T47D (cell line): ENCODE measurements around the gene TSHZ2.

Source experiments
- DNase-seq, 2 experiments: peaks; one replicate each; pipeline versions ENCODE4 v3.0.0 to v3.0.0-alpha.2; 2011 to 2012; ENCODE audit warnings: low read depth in 1 of 2, low spot score in 1 of 2
- JUND ChIP-seq: IDR thresholded peaks from 2 replicates; pipeline ENCODE4 v1.6.1; 2012; ENCODE audit warnings: low read depth
- in situ Hi-C: cut with HindIII; loops from 2 replicates; pipeline ENCODE4 v1.10.0; 2016; ENCODE audit warnings: low sequenced_read_pairs, low pct_unique_long_range_greater_than_20kb

Gene TSHZ2

GRCh38 chr20:53284696-53285095, 312.5 kb downstream of the TSHZ2 start:
- in situ Hi-C loops, result no loop called here
- no peak for TF ChIP-seq JUND
- DNase-seq, result no peak

- no peak for DNase-seq
- TF ChIP-seq JUND, result no peak
- in situ Hi-C loops, result no loop called here
These were observed 315.3 kb downstream of the TSHZ2 start for GRCh38 chr20:53287357-53288042.

GRCh38 chr20:53291548-53291947, 319.4 kb downstream of the TSHZ2 start:
- peak; percentile 17 to 65 for DNase-seq
- in situ Hi-C loops, result no loop called here
- TF ChIP-seq JUND, result no peak

- in situ Hi-C loops, result no loop called here
- DNase-seq, result no peak
- TF ChIP-seq JUND, result no peak
These were observed 320.2 kb downstream of the TSHZ2 start for GRCh38 chr20:53292347-53292746.

- no peak for DNase-seq
- TF ChIP-seq JUND, result no peak
- in situ Hi-C loops, result no loop called here
These were observed 322.6 kb downstream of the TSHZ2 start for GRCh38 chr20:53294804-53295203.

GRCh38 chr20:53296025-53296424, 323.9 kb downstream of the TSHZ2 start:
- in situ Hi-C loops, result no loop called here
- DNase-seq, result no peak
- TF ChIP-seq JUND, result no peak

- DNase-seq, result no peak
- in situ Hi-C loops, result no loop called here
- TF ChIP-seq JUND, result no peak
These were observed 324.4 kb downstream of the TSHZ2 start for GRCh38 chr20:53296451-53297153.

- no peak for TF ChIP-seq JUND
- in situ Hi-C loops, result no loop called here
- no peak for DNase-seq
These were observed 325.0 kb downstream of the TSHZ2 start for GRCh38 chr20:53297154-53297529.

GRCh38 chr20:53298260-53298659, 326.1 kb downstream of the TSHZ2 start:
- in situ Hi-C loops, result no loop called here
- no peak for TF ChIP-seq JUND
- no peak for DNase-seq

GRCh38 chr20:53298911-53299310, 326.8 kb downstream of the TSHZ2 start:
- in situ Hi-C loops, result no loop called here
- no peak for DNase-seq
- TF ChIP-seq JUND, result no peak

- DNase-seq, result no peak
- TF ChIP-seq JUND, result no peak
- in situ Hi-C loops, result no loop called here
These were observed 327.7 kb downstream of the TSHZ2 start for GRCh38 chr20:53299831-53300230.

GRCh38 chr20:53301869-53302268, 329.7 kb downstream of the TSHZ2 start:
- no peak for TF ChIP-seq JUND
- no peak for DNase-seq

GRCh38 chr20:53302695-53303412, 330.7 kb downstream of the TSHZ2 start:
- DNase-seq, result no peak
- no peak for TF ChIP-seq JUND
- in situ Hi-C loops, result no loop called here

More at GRCh38 chr20:53301869-53302268, 329.7 kb downstream of the TSHZ2 start:
- in situ Hi-C loops, result no loop called here
